Measurements from ENCODE around the gene CAPN12.

CAPN12 gene

DNA sequence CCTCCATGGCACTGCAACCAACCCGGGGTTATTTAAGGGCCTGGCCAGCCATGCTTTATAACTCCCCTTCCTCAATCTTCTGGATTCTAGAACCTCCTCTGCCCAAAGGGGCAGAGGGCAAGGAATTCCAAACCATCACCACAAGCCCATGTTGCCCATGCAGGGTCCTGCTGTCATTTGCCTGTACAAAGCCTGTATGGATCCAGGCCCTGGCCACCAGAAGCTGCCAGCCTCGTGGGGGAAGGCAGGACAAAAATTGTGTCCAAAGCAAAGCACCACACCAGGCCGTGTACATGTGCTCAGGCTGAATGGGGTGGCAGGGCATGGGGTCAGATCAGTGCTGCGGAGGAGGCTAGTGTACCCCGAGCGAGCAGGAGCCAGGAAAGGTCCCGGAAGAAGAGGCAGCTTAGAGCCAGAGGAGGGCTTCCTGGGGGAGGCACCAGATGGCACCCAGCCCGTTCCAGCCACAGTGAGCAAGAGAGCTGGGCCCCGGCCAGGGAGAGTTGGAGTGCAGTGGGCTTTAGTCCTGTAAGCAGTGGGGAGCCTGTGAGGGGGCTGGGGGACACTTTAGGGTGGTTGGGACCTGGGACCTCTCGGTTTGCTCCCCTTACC, 35.8 kb downstream of the CAPN12 start:
- no peak for DNase-seq

DNA sequence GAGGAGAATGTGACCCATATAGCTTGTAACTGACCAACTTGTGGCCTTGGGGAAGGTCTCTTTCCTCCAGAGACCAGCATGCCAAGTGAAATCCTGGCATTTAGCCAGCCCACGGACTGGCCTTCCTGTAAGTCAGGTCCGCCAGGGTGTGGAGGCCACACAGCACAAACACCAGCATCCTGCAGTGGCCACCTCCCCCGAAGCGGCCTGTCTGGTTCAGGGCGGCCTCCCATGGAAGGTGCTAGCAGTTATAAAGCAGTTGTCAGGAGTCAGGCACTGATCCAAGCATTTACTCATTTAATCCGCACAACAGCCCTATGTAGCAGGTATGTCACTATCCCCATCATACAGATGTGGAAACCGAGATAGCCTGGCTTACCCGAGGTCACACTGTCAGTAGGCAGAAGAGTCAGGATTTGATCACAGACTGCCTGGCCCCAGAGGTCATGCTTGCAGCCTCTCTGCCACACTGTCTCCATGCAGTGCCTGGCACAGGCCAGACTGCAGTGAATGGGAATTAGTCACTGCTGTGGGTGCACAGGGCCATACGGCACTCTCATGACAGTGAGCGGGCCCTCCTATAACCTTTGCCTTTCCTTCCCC, 36.7 kb downstream of the CAPN12 start:
- DNase-seq: no peak

DNA sequence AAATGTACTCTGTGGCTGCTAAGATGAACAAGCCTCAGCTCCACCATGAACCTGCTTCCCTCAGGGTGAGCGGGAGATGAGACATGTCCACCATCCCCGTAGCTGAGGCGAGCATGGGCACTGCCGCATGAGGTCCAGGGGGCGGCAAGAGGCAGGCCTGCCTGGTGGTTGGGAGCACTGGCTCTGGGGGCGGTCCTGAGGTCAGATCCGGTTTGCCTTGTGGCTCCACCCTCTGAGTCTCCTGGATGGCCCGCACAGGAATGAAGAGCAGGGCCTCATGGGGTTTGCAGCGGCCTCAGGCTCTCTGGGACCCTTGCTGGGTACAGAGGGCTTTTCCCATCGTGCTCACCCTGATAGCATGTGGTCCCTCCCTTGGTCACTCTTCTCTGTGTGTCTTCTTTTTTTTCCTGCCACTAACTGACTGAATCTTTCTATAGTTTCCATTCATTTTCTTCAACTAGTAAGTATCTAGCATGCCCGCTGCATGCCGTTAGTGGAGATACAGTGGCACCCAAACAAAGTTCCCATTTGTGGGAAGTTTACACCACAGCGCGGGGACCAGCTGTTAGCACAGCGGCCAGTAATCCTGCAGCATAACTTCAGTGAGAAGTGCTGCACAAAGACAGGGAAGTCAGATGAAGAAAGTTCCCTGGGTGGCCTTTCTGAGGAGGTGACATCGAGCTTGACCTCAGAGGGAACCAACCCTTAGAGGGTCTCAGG, 37.3 kb downstream of the CAPN12 start:
- no peak for DNase-seq

DNA sequence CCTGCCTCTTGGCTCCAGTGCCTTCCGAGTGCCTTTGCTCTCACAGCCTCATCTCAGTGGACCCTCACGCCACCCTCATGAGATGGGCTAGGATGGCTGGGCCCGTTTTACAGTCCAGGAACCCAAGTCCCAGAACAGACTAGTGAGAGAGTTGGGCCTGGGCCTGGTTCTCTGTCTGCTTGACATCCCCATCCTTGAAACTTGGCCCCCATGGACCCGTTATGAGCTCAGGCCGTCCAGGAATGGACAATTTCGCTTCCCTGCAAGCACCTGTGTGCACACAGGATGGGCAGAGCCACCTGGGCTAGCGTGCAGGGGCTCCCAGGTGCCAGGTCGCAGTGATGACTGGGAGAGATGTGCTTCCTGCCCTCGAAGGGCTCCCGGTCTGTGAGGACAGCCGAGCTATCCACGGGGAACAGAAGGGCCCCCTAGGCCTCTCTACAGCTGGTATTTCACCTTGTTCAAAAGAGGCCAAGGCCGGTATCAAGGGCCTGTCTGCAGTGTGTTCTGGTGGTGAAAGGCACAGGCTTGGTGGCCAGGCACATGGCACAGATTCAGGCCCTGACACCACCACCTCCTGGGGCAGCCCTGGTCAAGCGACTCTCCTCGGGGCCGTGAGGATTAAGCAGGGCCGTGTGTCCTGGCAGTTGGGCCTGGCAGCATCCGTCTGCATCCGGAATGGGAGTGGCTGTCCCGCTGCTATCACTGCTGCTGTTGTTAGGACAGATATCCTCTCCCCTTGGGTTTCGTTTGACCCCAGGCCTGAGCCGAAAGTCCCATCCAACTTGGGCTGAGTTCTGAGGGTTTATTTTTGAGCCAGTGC, 38.9 kb downstream of the CAPN12 start:
- DNase-seq: no peak

- no peak for DNase-seq
These were observed 39.7 kb downstream of the CAPN12 start for GRCh38 chr19:38704488-38705026.

GRCh38 chr19:38703509-38703908, 40.8 kb downstream of the CAPN12 start:
- DNase-seq: no peak

- no peak for DNase-seq
These were observed 42.0 kb downstream of the CAPN12 start for GRCh38 chr19:38702278-38702677.

- no peak for DNase-seq
These were observed 42.7 kb downstream of the CAPN12 start for GRCh38 chr19:38701455-38702063.

- no peak for DNase-seq
These were observed 43.3 kb downstream of the CAPN12 start for GRCh38 chr19:38700902-38701454.

GRCh38 chr19:38700350-38700901, 43.8 kb downstream of the CAPN12 start:
- no peak for DNase-seq

DNA sequence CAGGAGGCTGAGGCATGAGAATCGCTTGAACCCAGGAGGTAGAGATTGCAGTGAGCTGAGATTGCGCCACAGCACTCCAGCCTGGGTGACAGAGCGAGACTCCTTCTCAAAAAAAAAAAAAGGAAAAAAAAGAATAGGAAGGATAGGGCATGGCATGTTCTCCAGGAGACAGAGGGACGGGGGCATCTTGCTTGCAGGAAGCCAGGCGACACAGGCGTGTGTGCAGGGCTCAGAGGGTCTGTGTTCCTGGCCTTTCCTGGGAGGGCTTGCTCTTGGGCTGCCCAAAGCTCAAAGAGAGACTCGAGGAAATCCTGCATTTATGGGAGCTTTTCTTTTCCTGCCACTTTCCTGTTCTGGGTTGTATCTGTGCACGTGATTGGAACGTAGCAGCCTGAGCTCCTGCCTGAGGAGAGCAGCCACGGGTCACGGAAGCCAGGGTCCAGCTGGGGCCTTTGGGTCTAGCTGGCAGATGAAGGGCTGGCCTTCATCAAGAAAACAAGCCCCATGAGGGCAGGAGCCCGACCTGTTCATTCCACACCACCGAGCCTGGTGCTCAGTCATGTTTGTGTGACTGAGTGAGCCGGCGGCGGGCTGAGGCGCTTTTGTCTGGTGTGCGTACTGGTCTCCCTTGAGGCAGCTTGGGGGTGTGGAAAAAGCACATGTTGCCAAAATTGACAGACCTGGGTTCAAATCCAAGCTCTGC, 44.5 kb downstream of the CAPN12 start:
- no peak for DNase-seq

DNA sequence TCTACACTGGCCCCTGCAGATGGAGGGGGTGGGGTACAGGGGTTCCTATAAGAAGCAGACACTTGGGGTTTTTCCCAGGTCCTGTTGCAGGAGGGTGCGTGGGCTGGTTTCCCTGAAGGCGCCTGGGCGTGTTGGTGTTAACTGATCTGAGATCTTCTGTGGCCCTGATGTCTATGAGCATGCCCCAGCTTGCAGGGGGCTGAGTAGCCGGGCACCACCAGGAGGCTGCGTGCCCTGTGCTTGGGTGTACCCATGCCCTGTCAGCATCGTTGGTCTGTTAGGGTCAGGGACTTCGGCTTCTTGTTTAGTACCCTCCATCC, 45.3 kb downstream of the CAPN12 start:
- DNase-seq: peak in 1 of 2 experiments; percentile 30

- DNase-seq: no peak
These were observed 45.8 kb downstream of the CAPN12 start for GRCh38 chr19:38698225-38699026.

GRCh38 chr19:38697641-38698071, 46.6 kb downstream of the CAPN12 start:
- DNase-seq: no peak

- no peak for DNase-seq
These were observed 47.1 kb downstream of the CAPN12 start for GRCh38 chr19:38697197-38697596.

DNA sequence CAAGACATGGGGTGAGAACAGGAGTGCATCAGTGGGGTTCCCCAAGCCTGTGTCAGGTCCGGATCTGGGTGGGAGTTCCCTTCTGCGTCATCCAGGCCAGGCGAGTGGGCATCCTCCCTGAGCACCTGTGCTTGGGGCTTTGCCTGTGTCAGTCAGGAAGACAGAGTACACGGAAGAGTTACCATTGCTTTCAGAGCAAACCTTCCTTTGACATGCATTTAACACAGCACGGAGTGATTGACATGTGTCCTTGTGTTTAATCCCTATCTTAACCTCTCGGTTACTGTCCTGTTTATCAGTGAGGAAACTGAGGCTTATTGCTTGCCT, 47.6 kb downstream of the CAPN12 start:
- no peak for DNase-seq

DNA sequence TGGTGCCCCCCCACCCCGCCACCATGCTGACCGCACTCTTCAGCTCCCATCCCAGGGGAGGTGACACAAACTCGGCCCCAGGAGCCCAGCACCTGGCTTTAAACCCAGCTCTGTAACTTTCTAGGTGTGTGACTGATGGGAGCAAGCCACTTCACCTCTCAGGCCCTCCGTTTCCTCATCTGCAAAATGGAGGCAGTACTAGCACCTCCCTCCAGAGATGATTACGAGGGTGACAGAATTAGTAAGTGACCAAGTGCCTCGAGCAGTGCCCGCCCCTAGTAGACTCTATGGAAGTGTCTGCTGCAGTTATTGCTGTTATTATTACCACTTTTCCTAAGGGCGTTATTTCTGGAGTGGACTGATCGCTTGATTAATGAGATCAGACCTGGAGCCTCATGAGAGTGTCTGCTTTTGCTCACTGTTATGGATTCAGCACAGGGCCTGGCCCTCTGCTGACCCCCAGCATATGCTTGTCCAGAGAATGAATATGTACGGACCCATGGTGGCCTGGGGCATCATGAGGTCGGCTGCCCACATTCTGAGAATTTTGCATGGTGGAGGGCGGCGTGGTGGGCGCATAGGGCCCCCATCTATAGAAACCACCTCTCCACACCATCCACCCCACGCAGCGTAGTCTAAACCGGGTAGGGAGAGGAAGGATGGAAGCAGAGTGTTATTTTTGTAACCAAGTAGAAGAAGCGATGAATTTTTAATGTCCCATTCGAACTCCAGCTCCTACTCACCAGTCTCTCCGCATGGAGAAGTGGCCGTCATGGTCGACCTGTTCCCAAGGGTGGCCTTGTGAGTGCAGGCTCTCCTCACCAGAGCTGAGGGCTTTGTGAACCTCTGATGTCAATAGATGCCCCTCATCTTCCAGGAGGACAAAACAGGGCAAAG, 48.2 kb downstream of the CAPN12 start:
- no peak for DNase-seq

DNA sequence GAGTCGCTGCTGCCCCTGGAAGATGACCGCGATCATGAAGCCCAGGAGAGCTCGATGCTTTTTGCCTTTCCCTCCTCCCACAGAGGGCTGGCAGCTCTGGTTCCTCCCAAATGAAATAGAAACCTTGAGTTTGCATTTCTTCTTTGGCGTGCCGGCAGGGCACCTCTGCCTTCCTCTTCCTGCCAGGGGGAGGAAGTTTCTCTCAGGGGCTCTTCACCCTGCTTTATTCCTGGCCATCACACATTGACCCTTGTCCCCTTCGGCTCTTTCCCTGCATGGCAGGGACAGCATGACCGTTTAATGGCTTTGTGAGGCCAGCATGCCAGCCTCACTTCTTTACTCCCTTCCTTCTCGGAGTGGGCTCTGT, 49.0 kb downstream of the CAPN12 start:
- DNase-seq: no peak

- DNase-seq: peak; percentile 26 to 34
These were observed 50.7 kb downstream of the CAPN12 start for GRCh38 chr19:38693380-38694223.

Data from activated T-cell treated with anti-CD3 and anti-CD28 coated beads, Interleukin-2, amount 50 U/mL, for 48 hours (primary cell).